HUES64 (cell line): Measurements from ENCODE around the gene ASPN.

Experiments used
- H3K27ac ChIP-seq: 2 replicates; pipeline ENCODE4 v1.7.0; 2013; ENCODE audit warnings: low read depth, low read length, inconsistent platforms
- H3K27me3 ChIP-seq: 2 replicates; pipeline ENCODE4 v1.6.1; 2013; ENCODE audit warnings: mild to moderate bottlenecking, low read length; ENCODE audit not compliant: insufficient read depth
- H3K36me3 ChIP-seq: 2 replicates; pipeline ENCODE4 v1.6.1; 2013; ENCODE audit warnings: mild to moderate bottlenecking, low read length; ENCODE audit not compliant: insufficient read depth
- H3K4me1 ChIP-seq: 2 replicates; pipeline ENCODE4 v1.6.1; 2013; ENCODE audit warnings: mild to moderate bottlenecking, low read length, moderate library complexity; ENCODE audit not compliant: insufficient read depth
- H3K4me3 ChIP-seq: 2 replicates; pipeline ENCODE4 v1.5.1; 2013; ENCODE audit warnings: mild to moderate bottlenecking, low read length, moderate library complexity
- H3K9ac ChIP-seq: 2 replicates; pipeline ENCODE4 v1.6.1; 2013; ENCODE audit warnings: mild to moderate bottlenecking, low read depth, low read length
- H3K9me3 ChIP-seq: 2 replicates; pipeline ENCODE4 v1.6.1; 2013; ENCODE audit warnings: low read depth, low read length; ENCODE audit not compliant: insufficient read depth
- WGBS: fragments of 150-250, 120-280 bp; methylation state at CpG from one replicate; pipeline ENCODE4 v1.1.7; 2013; ENCODE audit warnings: missing lambda C conversion rate; 5-methylcytosine and 5-hydroxymethylcytosine counted together

Gene ASPN

DNA sequence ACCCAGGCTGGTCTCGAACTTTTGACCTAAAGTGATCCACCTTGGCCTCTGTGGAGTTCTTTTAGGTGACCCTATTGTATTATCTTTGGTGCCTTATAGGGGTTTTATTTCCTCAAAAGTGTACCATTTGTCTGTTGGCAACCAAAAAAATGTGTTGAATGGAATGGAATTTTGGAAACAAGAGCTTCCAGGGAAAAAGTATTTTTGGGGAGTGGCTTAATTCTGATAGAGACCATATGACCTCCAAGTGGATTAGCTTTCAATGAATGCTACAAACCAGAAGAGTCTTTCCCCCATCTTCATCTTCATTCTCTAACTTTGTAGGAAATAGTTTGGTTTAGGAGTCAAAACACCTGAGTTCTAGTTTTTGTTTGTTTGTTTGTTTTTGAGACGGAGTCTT, 74.5 kb downstream of the ASPN start:
- Histone ChIP-seq H3K9ac (no peak overlapping the region), H3K27me3 (no peaks in the 10 kb centered on the region), H3K9me3 (no peaks in the 10 kb centered on the region), H3K36me3 (no peaks in the 10 kb centered on the region), H3K27ac (no peak overlapping the region), H3K4me1 (no peaks in the 10 kb centered on the region), H3K4me3 (no peak overlapping the region)
- WGBS = 99% methylated on average over 2 of the region's 2 CpGs

GRCh38 chr9:92406477-92406876, 75.8 kb downstream of the ASPN start:
- Histone ChIP-seq H3K4me3 (no peak overlapping the region), H3K36me3 (no peaks in the 10 kb centered on the region), H3K4me1 (no peaks in the 10 kb centered on the region), H3K9me3 (no peaks in the 10 kb centered on the region), H3K9ac (no peak overlapping the region), H3K27ac (no peak overlapping the region), H3K27me3 (no peaks in the 10 kb centered on the region)
- WGBS = 83% methylated on average over 3 of the region's 3 CpGs
